Activated CD4-positive, alpha-beta memory T cell treated with anti-CD3 and anti-CD28 coated beads, Interleukin-2, amount 10 ng/mL, durations not matched to agents 7 days and 5 days (primary cell): ENCODE results near the gene ERMARD. TPM values are rescaled to one million over a fixed set of nuclear protein-coding genes. Genes with fewer than 3 reads are reported as not detected.

ENCODE experiments used
- CTCF ChIA-PET: fragments of 350-600 bp; sonication (Branson Sonifier 250); formaldehyde crosslinking; loops from one replicate; lab custom pipeline; 2021; ENCODE audit warnings: antibody characterized with exemption, inconsistent platforms; lab: Charles Lee
- POLR2A ChIA-PET: fragments of 350-600 bp; sonication (Branson Sonifier 250); formaldehyde crosslinking; loops from one replicate; lab custom pipeline; 2021; ENCODE audit warnings: antibody characterized with exemption; lab: Charles Lee
- DNase-seq: peaks from one replicate; pipeline ENCODE4 v3.0.0-alpha.2; 2020
- H3K27ac Mint-ChIP-seq: one replicate; pipeline ENCODE4 v1.8.0; 2021; ENCODE audit warnings: mild to moderate bottlenecking, mixed read lengths
- H3K27me3 Mint-ChIP-seq: one replicate; pipeline ENCODE4 v1.8.0; 2021; ENCODE audit warnings: mixed read lengths
- H3K36me3 Mint-ChIP-seq: one replicate; pipeline ENCODE4 v1.8.0; 2021; ENCODE audit warnings: low read depth, mixed read lengths
- H3K4me1 Mint-ChIP-seq: one replicate; pipeline ENCODE4 v1.8.0; 2021; ENCODE audit warnings: mixed read lengths
- H3K4me3 Mint-ChIP-seq: one replicate; pipeline ENCODE4 v1.8.0; 2021; ENCODE audit warnings: mild to moderate bottlenecking, mixed read lengths
- H3K9me3 Mint-ChIP-seq: one replicate; pipeline ENCODE4 v1.8.0; 2021; ENCODE audit warnings: mixed read lengths
- total RNA-seq, 2 experiments: library from RNA; stranded (reverse); gene quantifications; one replicate each; pipeline ENCODE4 v1.2.3, GENCODE V29; 2021

The ERMARD gene
- total RNA-seq, 2 experiments from 2014 or later: 29.3 to 30.7 TPM

- H3K4me3 Mint-ChIP-seq: peak overlapping the region; percentile 85
- no peaks in the 10 kb centered on the region for H3K9me3 Mint-ChIP-seq
- peak overlapping the region; percentile 95 for H3K27ac Mint-ChIP-seq
- DNase-seq: peak; percentile 44
- peaks cover 18% of the 10 kb centered on the region for H3K36me3 Mint-ChIP-seq
- ChIA-PET POLR2A (interaction anchor here (0.8 to 7.1 kb wide), 12 partner anchors 10 to 861 kb away, joined by 3 to 135 read pairs (median 4); partner anchors contain the start of genes C6orf120, DYNLT2, ERMARD and PSMB1), CTCF (interaction anchor here (0.8 to 2.0 kb wide), 6 partner anchors 14 to 807 kb away, joined by 3 to 14 read pairs (median 3); partner anchors contain the start of genes C6orf120 and WDR27)
- peaks cover 40% of the 10 kb centered on the region for H3K4me1 Mint-ChIP-seq
- H3K27me3 Mint-ChIP-seq: peaks cover 2% of the 10 kb centered on the region
Observed at GRCh38 chr6:169722362-169723199, 28.8 kb upstream of the ERMARD start.

- ChIA-PET CTCF (interaction anchor here (0.8 to 2.0 kb wide), 4 partner anchors 15 to 31 kb away, joined by 3 to 14 read pairs (median 4); partner anchors contain the start of genes C6orf120 and WDR27), POLR2A (interaction anchor here (0.6 to 7.1 kb wide), 11 partner anchors 10 to 860 kb away, joined by 3 to 135 read pairs (median 4); partner anchors contain the start of genes C6orf120, DYNLT2, ERMARD and PSMB1)
- DNase-seq: peak; percentile 66
- peak overlapping the region; percentile 85 for H3K4me3 Mint-ChIP-seq
- peaks cover 43% of the 10 kb centered on the region for H3K4me1 Mint-ChIP-seq
- peak overlapping the region; percentile 95 for H3K27ac Mint-ChIP-seq
- peaks cover 18% of the 10 kb centered on the region for H3K36me3 Mint-ChIP-seq
- H3K9me3 Mint-ChIP-seq: no peaks in the 10 kb centered on the region
- H3K27me3 Mint-ChIP-seq: peaks cover 2% of the 10 kb centered on the region
Observed at GRCh38 chr6:169723200-169723909, 28.1 kb upstream of the ERMARD start.

- peaks cover 2% of the 10 kb centered on the region for H3K27me3 Mint-ChIP-seq
- no peak overlapping the region for H3K27ac Mint-ChIP-seq
- H3K36me3 Mint-ChIP-seq: peaks cover 16% of the 10 kb centered on the region
- peak overlapping the region; percentile 63 for H3K4me3 Mint-ChIP-seq
- CTCF ChIA-PET: interaction anchor here (1.2 kb wide), 2 partner anchors 16 to 26 kb away, joined by 3 to 6 read pairs; no protein-coding TSS in a partner anchor
- POLR2A ChIA-PET: interaction anchor here (0.6 to 7.1 kb wide), 9 partner anchors 9 to 860 kb away, joined by 3 to 135 read pairs (median 5); partner anchors contain the start of genes C6orf120, DYNLT2, ERMARD and PSMB1
- peaks cover 41% of the 10 kb centered on the region for H3K4me1 Mint-ChIP-seq
- peak; percentile 43 for DNase-seq
- no peaks in the 10 kb centered on the region for H3K9me3 Mint-ChIP-seq
Observed at GRCh38 chr6:169723991-169724493, 27.4 kb upstream of the ERMARD start.

- Mint-ChIP-seq H3K9me3 (no peaks in the 10 kb centered on the region), H3K36me3 (peaks cover 11% of the 10 kb centered on the region), H3K4me3 (peak within 1 kb of the TSS; percentile 85), H3K27me3 (peaks cover 2% of the 10 kb centered on the region), H3K4me1 (peaks cover 36% of the 10 kb centered on the region), H3K27ac (peak within 1 kb of the TSS; percentile 95)
- ChIA-PET POLR2A (interaction anchor here (0.8 to 7.1 kb wide), 6 partner anchors 10 to 829 kb away, joined by 3 to 135 read pairs (median 14); partner anchors contain the start of genes C6orf120, DYNLT2, ERMARD and PSMB1), CTCF (interaction anchor here (1.1 to 1.5 kb wide), 2 partner anchors 9 to 31 kb away, joined by 3 read pairs; no protein-coding TSS in a partner anchor)
- peak; percentile 53 for DNase-seq
Observed at GRCh38 chr6:169724494-169725124, 26.8 kb upstream of the ERMARD start, which contains the start of gene PHF10. TSS of gene PHF10 (minus strand) at chr6:169724500. CDS start at chr6:169723931, 569 bp downstream.

- Mint-ChIP-seq H3K4me3 (peak overlapping the region; percentile 77), H3K36me3 (peaks cover 6% of the 10 kb centered on the region), H3K27ac (peak overlapping the region; percentile 78), H3K27me3 (peaks cover 2% of the 10 kb centered on the region), H3K4me1 (peaks cover 31% of the 10 kb centered on the region), H3K9me3 (no peaks in the 10 kb centered on the region)
- CTCF ChIA-PET: interaction anchor here (1.1 to 1.5 kb wide), 2 partner anchors 10 to 30 kb away, joined by 3 read pairs; no protein-coding TSS in a partner anchor
- POLR2A ChIA-PET: interaction anchor here (0.8 to 7.1 kb wide), 5 partner anchors 11 to 34 kb away, joined by 3 to 135 read pairs (median 6); partner anchors contain the start of genes C6orf120, DYNLT2, ERMARD and WDR27
- no peak for DNase-seq
Observed at GRCh38 chr6:169725125-169726048, 26.0 kb upstream of the ERMARD start.

GRCh38 chr6:169726049-169726400, 25.4 kb upstream of the ERMARD start:
- DNase-seq: no peak
- Mint-ChIP-seq H3K36me3 (peaks cover 6% of the 10 kb centered on the region), H3K27ac (no peak overlapping the region), H3K9me3 (no peaks in the 10 kb centered on the region), H3K27me3 (peaks cover 2% of the 10 kb centered on the region), H3K4me1 (peaks cover 28% of the 10 kb centered on the region), H3K4me3 (peak overlapping the region; percentile 77)
- ChIA-PET POLR2A (interaction anchor here (1.8 to 7.1 kb wide), 3 partner anchors 16 to 24 kb away, joined by 6 to 135 read pairs (median 111); partner anchors contain the start of genes C6orf120, DYNLT2, ERMARD and WDR27), CTCF (interaction anchor here (1.1 to 1.5 kb wide), 2 partner anchors 11 to 30 kb away, joined by 3 read pairs; no protein-coding TSS in a partner anchor)

GRCh38 chr6:169726963-169727362, 24.5 kb upstream of the ERMARD start:
- peaks cover 2% of the 10 kb centered on the region for H3K27me3 Mint-ChIP-seq
- H3K27ac Mint-ChIP-seq: no peak overlapping the region
- peaks cover 21% of the 10 kb centered on the region for H3K4me1 Mint-ChIP-seq
- no peak overlapping the region for H3K4me3 Mint-ChIP-seq
- no peak for DNase-seq
- no peaks in the 10 kb centered on the region for H3K9me3 Mint-ChIP-seq
- ChIA-PET POLR2A (interaction anchor here (6.7 to 7.1 kb wide), 2 partner anchors 23 to 24 kb away, joined by 111 to 135 read pairs; partner anchors contain the start of genes C6orf120, DYNLT2, ERMARD and WDR27), CTCF (no interaction called here)
- peaks cover 4% of the 10 kb centered on the region for H3K36me3 Mint-ChIP-seq

GRCh38 chr6:169729961-169730360, 21.5 kb upstream of the ERMARD start:
- POLR2A ChIA-PET: no interaction called here
- Mint-ChIP-seq H3K36me3 (peaks cover 3% of the 10 kb centered on the region), H3K4me1 (peaks cover 13% of the 10 kb centered on the region), H3K9me3 (no peaks in the 10 kb centered on the region), H3K27ac (no peak overlapping the region), H3K4me3 (no peak overlapping the region), H3K27me3 (peaks cover 25% of the 10 kb centered on the region)
- CTCF ChIA-PET: no interaction called here
- no peak for DNase-seq

GRCh38 chr6:169738204-169738975, 13.0 kb upstream of the ERMARD start:
- H3K27me3 Mint-ChIP-seq: peaks cover 34% of the 10 kb centered on the region
- POLR2A ChIA-PET: no interaction called here
- H3K27ac Mint-ChIP-seq: no peak overlapping the region

GRCh38 chr6:169738976-169739529, 12.4 kb upstream of the ERMARD start:
- Mint-ChIP-seq H3K4me1 (no peaks in the 10 kb centered on the region), H3K9me3 (no peaks in the 10 kb centered on the region), H3K27ac (no peak overlapping the region), H3K27me3 (peaks cover 28% of the 10 kb centered on the region), H3K36me3 (no peaks in the 10 kb centered on the region), H3K4me3 (no peak overlapping the region)
- DNase-seq: no peak
- POLR2A ChIA-PET: no interaction called here
- CTCF ChIA-PET: no interaction called here

More at GRCh38 chr6:169738204-169738975, 13.0 kb upstream of the ERMARD start:
- no peaks in the 10 kb centered on the region for H3K4me1 Mint-ChIP-seq
- H3K36me3 Mint-ChIP-seq: no peaks in the 10 kb centered on the region
- CTCF ChIA-PET: no interaction called here
- DNase-seq: no peak
- no peak overlapping the region for H3K4me3 Mint-ChIP-seq
- H3K9me3 Mint-ChIP-seq: no peaks in the 10 kb centered on the region
